PC-9 (cell line): Measurements from ENCODE around the gene RTN1.

ENCODE experiments used
- CTCF ChIP-seq: fragments of 200-600 bp; sonication (generic); conservative IDR thresholded peaks from 2 replicates; pipeline ENCODE4 v1.6.1; 2017; ENCODE audit warnings: mixed run types, antibody characterized with exemption, mild to moderate bottlenecking, moderate library complexity
- EZH2 ChIP-seq: fragments of 200-600 bp; sonication (generic); IDR thresholded peaks from 2 replicates; pipeline ENCODE4 v1.8.0; 2017; ENCODE audit warnings: antibody characterized with exemption, low read depth

GRCh38 chr14:59595071-59595470 is 275.5 kb downstream of the RTN1 start:
- TF ChIP-seq EZH2 (no peak), CTCF (no peak)
